Mammary epithelial cell (primary cell): ENCODE measurements around the gene RTP3.

ENCODE experiments used
- EZH2 ChIP-seq: IDR thresholded peaks from 2 replicates; pipeline ENCODE4 v1.6.1; 2012; ENCODE audit warnings: low read length, inconsistent platforms, borderline replicate concordance
- TF ChIP-seq, protein P1 (sequence below), 2 donors: IDR thresholded peaks in 1 of 2; conservative IDR thresholded peaks in 1 of 2; 2 replicates each; pipeline ENCODE4 v1.5.1; 2011 to 2012; ENCODE audit warnings: inconsistent platforms in 2 of 2, low read length in 2 of 2, mild to moderate bottlenecking in 2 of 2, control low read depth in 1 of 2, low read depth in 1 of 2; ENCODE audit not compliant: insufficient read depth in 1 of 2; ENCODE audit errors: extremely low read depth in 1 of 2

DNA sequence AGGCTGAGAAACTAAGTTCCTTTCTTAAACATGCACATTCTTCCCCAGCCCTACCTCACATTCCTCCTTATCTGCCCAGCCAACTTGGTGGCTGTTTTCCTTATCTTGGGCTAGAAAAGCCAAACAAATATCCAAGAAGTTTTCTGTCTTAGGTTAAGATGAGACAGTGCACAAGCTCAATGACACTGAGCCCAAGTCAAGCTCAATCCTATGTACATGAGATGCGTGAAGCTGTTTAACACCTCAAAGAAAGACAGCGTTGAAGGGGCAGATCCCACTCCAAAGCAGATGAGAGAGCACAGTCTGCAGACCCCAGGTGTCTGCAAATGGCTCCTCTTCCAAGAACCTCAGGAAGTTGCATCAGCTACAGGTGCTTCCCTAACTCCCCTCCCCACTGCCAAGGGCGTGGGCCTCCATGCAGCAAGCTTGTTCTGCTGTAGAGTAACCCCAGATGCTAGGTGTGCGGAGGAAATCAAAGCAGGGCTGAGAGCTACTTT lies 51.7 kb downstream of the RTP3 start:
- TF ChIP-seq, protein P1, sequence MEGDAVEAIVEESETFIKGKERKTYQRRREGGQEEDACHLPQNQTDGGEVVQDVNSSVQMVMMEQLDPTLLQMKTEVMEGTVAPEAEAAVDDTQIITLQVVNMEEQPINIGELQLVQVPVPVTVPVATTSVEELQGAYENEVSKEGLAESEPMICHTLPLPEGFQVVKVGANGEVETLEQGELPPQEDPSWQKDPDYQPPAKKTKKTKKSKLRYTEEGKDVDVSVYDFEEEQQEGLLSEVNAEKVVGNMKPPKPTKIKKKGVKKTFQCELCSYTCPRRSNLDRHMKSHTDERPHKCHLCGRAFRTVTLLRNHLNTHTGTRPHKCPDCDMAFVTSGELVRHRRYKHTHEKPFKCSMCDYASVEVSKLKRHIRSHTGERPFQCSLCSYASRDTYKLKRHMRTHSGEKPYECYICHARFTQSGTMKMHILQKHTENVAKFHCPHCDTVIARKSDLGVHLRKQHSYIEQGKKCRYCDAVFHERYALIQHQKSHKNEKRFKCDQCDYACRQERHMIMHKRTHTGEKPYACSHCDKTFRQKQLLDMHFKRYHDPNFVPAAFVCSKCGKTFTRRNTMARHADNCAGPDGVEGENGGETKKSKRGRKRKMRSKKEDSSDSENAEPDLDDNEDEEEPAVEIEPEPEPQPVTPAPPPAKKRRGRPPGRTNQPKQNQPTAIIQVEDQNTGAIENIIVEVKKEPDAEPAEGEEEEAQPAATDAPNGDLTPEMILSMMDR (conservative IDR thresholded peaks at IDR 0.05 in 1 of 2, IDR thresholded peaks at IDR 0.05 in 1 of 2; ENCODE audit: extremely low read depth in 1 of 2, insufficient read depth in 1 of 2, low read depth in 1 of 2, low read length in 2 of 2) = no peak
- no peak for TF ChIP-seq EZH2
